Measurements from ENCODE around the gene EAF1. TPM values are rescaled to one million over a fixed set of nuclear protein-coding genes. Genes with fewer than 3 reads are reported as not detected.
"Not testable (repeated sequence)": the region's sequence is repeated elsewhere in the genome, so short reads cannot be mapped to it uniquely, and the experiment has no call there.

EAF1 gene
- polyA plus RNA-seq, 1 donor from 2014 or later: 5.4 TPM

DNA sequence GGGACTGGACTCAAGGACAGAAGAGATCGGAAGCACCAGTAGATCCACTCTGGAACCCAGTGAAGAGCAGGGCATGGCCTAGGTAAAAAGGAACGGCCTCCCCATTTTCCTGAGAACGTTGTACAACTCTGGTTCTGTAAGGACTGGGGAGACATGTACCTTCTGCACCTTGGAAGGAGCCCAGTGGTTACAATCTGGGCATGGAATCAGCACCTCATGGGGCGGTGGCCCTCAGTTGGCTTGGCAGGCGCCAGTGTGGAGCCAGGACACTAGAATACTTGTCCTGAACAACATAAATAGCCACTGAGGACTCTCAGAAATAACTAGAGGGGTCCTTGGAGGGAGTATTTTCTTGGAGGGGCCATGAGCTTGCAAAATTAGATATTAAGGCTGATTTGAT, 25.6 kb downstream of the EAF1 start:
- H3K9me3 Mint-ChIP-seq: peaks cover 0 to under 1% (median 0%) of the 10 kb centered on the region in 3 donors
- no peaks in the 10 kb centered on the region for H3K27me3 Mint-ChIP-seq
- no peak overlapping the region for H3K27ac Mint-ChIP-seq

DNA sequence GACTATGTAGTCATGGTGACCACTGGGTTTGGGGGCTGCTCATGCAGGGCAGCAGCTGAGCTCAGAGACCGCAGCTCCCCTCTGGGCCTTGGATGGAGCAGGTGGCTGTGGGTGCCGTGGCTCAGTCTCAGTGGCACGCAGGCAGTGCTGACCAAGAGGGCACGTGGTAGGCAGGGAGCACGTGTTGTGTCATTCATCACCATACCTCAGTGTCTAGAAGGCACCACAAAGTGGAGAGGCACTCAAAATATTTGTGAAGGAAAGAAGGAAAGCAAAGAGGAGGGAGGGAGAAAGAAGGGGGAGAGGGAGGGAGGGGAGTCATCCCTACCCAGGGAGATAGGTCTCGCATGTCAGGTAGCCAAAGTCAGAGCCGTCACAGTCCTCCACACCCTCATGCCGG, 26.1 kb downstream of the EAF1 start:
- H3K27me3 Mint-ChIP-seq: no peaks in the 10 kb centered on the region
- H3K4me1 Mint-ChIP-seq: no peaks in the 10 kb centered on the region
- peaks cover 0 to 5% (median 4%) of the 10 kb centered on the region in 3 donors for H3K9me3 Mint-ChIP-seq
- no peak overlapping the region for H3K4me3 Mint-ChIP-seq
- peaks cover 5% of the 10 kb centered on the region for H3K36me3 Mint-ChIP-seq
- H3K27ac Mint-ChIP-seq: no peak overlapping the region

More for the DNA sequence above, 25.6 kb downstream of the EAF1 start:
- Mint-ChIP-seq H3K4me1 (no peaks in the 10 kb centered on the region), H3K4me3 (no peak overlapping the region), H3K36me3 (peaks cover 3% of the 10 kb centered on the region)

DNA sequence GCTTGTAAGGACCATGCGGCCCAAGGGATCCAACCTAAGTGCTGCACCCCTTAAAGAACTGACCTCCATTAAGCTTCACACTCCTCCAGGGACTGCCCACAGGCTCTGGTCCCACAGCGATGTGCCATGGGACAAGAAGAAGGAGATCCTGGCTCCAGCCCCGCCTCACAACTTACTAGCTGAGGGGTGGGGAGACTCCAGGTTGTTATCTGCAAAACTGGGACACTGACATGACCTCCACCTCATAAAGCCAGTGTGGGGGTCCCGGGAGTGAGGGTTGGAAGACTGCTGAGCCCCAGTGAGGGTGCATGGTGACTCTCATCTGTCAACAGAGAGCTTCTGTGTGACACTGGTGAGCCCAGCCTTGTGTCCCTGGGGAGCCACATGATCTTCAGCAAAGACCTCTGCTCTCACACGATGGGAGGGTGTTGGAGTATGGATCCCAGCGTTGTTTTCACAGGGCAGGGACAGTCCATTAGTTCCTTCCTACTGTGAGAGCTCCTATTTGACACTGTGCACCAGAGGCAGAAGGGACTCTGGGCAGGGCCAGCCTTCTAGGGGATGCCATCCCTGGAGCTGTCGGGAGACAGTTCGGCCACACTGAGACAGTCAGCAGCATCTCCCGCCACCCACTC, 26.7 kb downstream of the EAF1 start:
- peaks cover 0 to 5% (median 4%) of the 10 kb centered on the region in 3 donors for H3K9me3 Mint-ChIP-seq
- no peaks in the 10 kb centered on the region for H3K27me3 Mint-ChIP-seq
- no peaks in the 10 kb centered on the region for H3K4me1 Mint-ChIP-seq
- H3K4me3 Mint-ChIP-seq: no peak overlapping the region
- H3K27ac Mint-ChIP-seq: no peak overlapping the region
- peaks cover 5% of the 10 kb centered on the region for H3K36me3 Mint-ChIP-seq

DNA sequence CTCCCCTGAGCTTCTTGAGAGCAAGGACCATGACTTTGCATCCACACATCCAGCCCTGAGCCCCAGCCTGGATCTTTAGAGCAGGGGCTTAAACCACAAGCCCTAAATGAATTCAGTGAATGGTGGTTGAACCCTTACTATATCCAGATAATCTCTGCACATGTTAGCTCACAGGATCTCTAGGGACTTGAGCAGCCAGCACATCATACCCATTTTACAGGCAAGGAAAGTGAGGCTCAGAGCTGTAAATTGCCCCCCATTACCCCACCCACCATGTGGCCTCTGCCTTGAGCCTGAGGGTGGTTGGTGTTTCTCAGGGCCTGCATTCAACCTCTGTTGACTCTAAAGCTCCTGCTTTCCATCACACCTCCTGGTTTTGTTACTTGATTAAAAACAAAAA, 27.6 kb downstream of the EAF1 start:
- Mint-ChIP-seq H3K9me3 (peaks cover 0 to 5% (median 4%) of the 10 kb centered on the region in 3 donors), H3K4me3 (no peak overlapping the region), H3K36me3 (peaks cover 5% of the 10 kb centered on the region), H3K27me3 (no peaks in the 10 kb centered on the region), H3K4me1 (peaks cover 0 to 2% (median 0%) of the 10 kb centered on the region in 3 donors), H3K27ac (no peak overlapping the region)

DNA sequence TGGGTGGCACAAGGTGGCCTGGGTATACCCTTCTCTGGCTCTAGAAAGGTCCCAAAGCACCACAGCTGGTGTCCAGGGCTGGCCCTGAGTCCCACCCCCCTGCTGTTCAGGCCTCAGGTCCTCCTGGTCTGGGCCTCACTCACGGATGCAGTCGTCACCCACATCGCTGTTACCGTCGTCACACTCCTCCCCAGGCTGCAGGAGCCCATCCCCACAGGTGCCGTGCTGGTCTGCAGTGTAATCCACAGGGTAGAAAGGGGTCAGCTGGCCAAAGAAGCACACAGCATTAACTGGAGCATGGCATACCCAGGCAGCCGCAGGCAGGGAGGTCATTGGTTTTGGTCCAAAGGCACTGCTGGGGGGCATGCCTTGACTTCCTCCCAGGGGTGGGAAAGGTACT, 28.4 kb downstream of the EAF1 start:
- Mint-ChIP-seq H3K9me3 (peaks cover 0 to 5% (median 4%) of the 10 kb centered on the region in 3 donors), H3K27me3 (no peaks in the 10 kb centered on the region), H3K36me3 (peaks cover 5% of the 10 kb centered on the region), H3K27ac (no peak overlapping the region), H3K4me1 (peaks cover 0 to 3% (median 3%) of the 10 kb centered on the region in 3 donors), H3K4me3 (no peak overlapping the region)

DNA sequence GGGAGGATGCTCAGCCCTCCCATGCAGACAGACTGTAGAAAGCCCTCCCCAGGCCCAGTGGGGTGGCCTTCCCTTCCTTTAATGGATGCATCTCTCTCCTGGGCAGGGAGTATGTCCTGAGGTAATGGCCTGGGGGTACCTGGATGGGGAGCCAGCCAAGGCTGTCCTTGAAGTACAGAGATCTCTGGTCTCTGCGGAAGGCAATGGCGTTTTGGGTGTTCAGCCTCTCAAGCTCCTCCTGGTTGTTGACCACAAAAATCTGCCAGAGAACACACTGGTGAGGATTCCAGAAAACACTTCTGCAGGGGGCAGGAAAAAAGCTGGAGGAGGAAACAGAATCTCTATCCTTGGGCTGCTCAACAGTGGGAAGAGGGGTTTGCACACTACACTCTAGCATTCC, 28.9 kb downstream of the EAF1 start:
- H3K4me1 Mint-ChIP-seq: peaks cover 0 to 4% (median 4%) of the 10 kb centered on the region in 3 donors

DNA sequence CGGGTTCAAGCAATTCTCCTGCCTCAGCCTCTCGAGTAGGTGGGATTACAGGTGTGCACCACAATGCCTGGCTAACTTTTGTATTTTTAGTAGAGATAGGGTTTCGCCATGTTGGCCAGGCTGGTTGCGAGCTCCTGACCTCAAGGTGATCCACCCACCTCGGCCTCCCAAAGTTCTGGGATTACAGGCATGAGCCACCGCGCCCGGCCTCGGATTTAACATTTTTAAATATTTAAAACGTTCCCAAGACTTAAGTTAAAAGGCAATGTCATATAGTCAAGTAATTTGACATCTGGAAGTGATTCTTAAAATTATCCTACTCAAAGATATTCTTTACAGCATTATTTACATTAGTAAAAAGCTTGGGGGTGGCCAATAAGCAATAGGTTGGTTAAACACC, 29.5 kb downstream of the EAF1 start:
- not testable (repeated sequence) for H3K27ac Mint-ChIP-seq, H3K27me3 Mint-ChIP-seq, H3K9me3 Mint-ChIP-seq

More for the DNA sequence above, 28.9 kb downstream of the EAF1 start:
- Mint-ChIP-seq H3K9me3 (peaks cover 0 to 5% (median 4%) of the 10 kb centered on the region in 3 donors), H3K27ac (no peak overlapping the region), H3K4me3 (no peak overlapping the region), H3K27me3 (no peaks in the 10 kb centered on the region), H3K36me3 (peaks cover 3% of the 10 kb centered on the region)

DNA sequence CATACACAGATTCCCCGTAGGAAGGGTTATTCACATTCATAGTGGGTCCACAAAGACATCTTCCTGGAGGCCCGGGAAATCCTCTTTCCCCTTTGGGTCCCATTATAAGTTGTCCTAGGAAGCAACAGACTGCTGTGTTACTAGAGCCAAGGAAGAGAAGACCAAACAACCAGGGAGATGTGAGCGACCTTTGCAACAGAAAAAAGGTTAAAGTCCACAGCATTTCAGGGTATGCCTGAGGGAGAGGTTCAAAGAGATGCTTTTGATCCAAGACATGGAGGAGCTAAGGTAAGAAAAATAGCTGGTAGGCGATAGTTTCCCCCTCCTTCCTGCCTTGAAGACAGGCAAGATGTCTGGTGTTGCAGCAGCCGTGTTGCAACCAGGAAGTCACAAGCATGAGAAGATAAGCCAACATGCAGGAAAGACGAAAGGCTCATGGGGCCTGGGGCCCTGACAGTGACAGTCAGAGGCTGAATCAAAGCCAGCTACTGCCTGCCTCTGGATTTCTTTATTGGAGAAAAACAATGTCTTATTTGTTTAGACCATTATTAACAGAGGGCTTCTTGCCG, 30.9 kb downstream of the EAF1 start:
- Mint-ChIP-seq H3K27me3 (no peaks in the 10 kb centered on the region), H3K4me3 (no peak overlapping the region), H3K9me3 (peaks cover 0 to 5% (median 4%) of the 10 kb centered on the region in 3 donors), H3K4me1 (peaks cover 0 to 4% (median 4%) of the 10 kb centered on the region in 3 donors), H3K27ac (no peak overlapping the region), H3K36me3 (peaks cover 3% of the 10 kb centered on the region)

More for the DNA sequence above, 29.5 kb downstream of the EAF1 start:
- not testable (repeated sequence) for H3K4me3 Mint-ChIP-seq, H3K36me3 Mint-ChIP-seq, H3K4me1 Mint-ChIP-seq

DNA sequence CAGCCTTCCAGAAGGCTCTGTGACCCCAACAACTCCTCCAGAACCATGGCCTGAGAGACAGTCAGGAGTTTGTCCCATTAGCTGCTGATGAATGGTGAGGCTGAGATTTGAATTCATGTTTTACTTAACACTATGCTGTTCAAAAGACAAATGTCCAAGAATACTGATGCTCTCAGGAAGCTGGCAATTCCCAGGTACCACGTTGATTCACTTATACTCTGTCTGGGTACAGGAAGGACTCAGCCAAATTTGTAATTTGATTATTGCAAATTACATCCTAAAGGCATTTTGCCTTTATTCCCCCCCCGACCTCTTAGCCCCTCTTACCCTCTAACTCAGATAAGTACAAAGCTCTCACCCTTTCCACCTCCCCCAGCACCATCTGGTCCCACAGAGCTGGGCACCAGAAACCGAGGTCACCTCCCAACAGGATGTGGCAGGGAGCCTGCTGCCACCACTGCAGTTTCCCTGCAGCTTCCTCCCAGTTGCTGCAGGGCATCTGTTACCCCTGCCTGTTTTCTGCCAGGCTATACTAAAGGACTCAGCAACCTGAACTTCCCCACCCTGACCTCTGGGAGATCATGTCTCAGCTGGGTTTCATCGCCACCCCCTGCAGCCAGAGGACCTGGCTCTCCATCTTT, 33.6 kb downstream of the EAF1 start:
- H3K4me1 Mint-ChIP-seq: peaks cover 0 to 4% (median 4%) of the 10 kb centered on the region in 3 donors
- peaks cover 3% of the 10 kb centered on the region for H3K36me3 Mint-ChIP-seq
- H3K4me3 Mint-ChIP-seq: peak overlapping the region in 1 of 4 donors; percentile 36
- H3K27ac Mint-ChIP-seq: no peak overlapping the region
- no peaks in the 10 kb centered on the region for H3K27me3 Mint-ChIP-seq
- H3K9me3 Mint-ChIP-seq: peaks cover 0 to 5% (median 4%) of the 10 kb centered on the region in 3 donors

DNA sequence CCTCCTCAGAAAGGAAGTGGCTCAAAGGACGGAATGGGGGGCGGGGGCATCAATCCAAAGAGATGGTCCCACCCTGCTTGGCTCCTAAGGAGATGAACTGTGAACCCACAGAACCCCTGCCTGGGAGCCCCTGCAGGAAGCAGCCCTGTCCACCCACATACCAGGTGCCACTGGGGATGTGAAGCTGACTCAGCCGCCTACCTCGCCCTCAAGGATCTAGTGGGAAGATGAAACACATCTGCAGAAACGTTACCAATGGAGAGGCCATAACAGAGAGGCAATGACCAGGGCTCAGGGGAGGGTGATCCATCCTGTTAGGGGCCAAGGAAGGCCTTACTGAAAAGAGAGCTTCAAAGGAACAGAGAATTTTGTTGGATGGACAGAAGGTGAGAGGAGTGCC, 35.1 kb downstream of the EAF1 start:
- Mint-ChIP-seq H3K9me3 (peaks cover 0 to 5% (median 4%) of the 10 kb centered on the region in 3 donors), H3K4me1 (peaks cover 0 to 4% (median 4%) of the 10 kb centered on the region in 3 donors), H3K36me3 (peaks cover 3% of the 10 kb centered on the region), H3K27me3 (no peaks in the 10 kb centered on the region), H3K27ac (peak overlapping the region in 1 of 3 donors; percentile 86), H3K4me3 (no peak overlapping the region)

DNA sequence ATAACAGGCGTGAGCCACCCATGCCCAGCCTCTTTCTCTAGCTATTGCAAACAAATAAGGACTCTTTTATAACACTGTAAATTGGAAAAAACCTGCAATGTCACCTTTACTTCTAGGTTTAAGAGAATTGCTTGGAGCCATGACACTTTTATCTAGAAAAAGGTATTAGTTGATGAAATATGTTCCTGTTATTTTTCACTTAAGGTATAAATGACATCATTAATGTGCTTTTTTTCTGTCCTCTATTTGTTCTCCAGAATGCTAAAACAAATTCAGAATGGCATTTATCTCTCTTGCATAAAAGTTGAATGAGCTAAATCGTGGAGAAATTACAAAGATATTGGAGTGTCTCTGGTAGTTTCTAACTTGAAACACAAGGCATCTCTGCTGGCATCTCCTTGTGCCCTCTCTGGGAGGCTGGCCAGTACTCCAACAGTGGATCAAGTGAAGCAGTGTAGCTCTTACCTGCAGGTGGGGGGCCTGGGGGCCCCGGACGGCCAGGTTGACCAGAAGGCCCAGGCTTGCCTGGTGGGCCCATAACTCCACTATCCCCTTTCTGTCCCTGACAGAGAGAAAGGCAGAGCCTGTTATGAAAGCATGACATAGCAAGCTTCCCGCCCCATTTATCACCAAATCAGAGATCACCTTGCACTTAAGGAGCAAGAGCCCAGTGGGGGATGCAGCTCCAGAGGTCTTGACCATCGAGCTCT, 38.6 kb downstream of the EAF1 start:
- Mint-ChIP-seq H3K4me3 (no peak overlapping the region), H3K27ac (no peak overlapping the region), H3K4me1 (peaks cover 0 to 1% (median 0%) of the 10 kb centered on the region in 3 donors), H3K27me3 (no peaks in the 10 kb centered on the region), H3K9me3 (peaks cover 0 to 2% (median 0%) of the 10 kb centered on the region in 3 donors), H3K36me3 (no peaks in the 10 kb centered on the region)

DNA sequence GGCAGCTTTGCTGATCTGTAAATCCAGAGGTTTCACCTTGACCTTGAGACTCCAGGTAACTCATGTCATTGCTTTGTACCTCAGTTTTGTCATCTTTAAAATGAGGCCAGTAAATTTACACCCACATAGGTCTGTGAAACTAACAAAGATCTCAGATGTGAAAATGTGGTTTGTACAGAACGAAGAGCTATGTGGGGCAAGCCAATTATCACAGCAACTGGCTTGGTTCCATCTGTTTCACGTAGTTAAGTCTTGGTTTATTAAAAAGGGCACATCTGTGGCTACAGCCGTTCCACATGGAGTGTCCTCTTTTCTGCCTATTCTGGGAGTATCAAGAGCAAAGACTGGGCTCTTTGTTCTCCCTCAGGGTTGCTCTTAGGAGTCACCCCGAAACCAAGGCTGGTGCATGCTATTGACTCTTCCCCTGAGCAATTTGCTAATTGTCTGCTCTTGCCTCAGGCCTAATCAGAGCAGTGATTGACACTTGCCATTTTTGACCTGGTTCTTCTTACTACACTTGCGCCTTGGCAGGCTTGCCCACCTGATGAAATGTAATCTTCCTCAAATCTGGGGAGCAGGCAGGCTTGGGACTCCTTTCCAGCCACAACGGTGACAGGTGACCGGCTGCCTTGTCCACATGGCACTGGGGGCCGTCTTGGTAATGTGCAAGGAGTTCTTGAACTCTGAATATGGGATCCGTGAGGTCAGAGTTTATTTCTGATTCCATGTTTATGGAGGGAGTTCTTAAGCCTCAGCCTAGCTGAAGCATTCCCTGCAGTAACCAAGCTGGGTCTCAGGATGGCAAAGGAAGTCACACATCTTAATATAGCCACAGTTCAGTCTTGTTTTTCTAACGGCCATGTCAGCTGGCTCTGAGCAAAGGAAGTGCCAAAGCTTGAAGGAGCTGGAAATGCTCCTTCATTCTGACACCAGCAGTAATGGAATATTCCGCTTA, 40.1 kb downstream of the EAF1 start:
- Mint-ChIP-seq H3K9me3 (peaks cover 0 to 2% (median 0%) of the 10 kb centered on the region in 3 donors), H3K36me3 (no peaks in the 10 kb centered on the region), H3K4me1 (no peaks in the 10 kb centered on the region), H3K27ac (no peak overlapping the region), H3K4me3 (no peak overlapping the region), H3K27me3 (no peaks in the 10 kb centered on the region)

DNA sequence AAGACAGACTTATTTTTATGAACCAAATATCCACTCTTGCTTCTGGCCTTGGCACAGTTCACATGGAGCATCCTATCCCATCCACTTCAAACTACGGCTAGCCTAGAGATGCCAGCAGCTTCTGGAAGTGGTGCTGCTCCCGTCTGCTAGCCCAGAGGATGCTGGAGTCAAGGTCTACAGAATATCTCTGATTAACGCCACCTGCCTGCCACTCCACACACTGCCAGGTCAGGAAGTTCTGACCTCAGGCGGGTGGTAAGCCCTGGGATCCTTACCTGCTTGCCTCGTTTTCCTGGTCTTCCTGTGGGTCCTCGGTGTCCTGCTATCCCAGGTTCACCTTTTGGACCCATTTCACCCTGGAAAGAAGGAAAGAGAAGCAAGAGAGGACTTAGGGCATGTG, 42.9 kb downstream of the EAF1 start:
- Mint-ChIP-seq H3K27ac (peak overlapping the region in 1 of 3 donors; percentile 31), H3K9me3 (peaks cover 0 to 2% (median 0%) of the 10 kb centered on the region in 3 donors), H3K27me3 (no peaks in the 10 kb centered on the region), H3K36me3 (peaks cover 3% of the 10 kb centered on the region), H3K4me1 (no peaks in the 10 kb centered on the region), H3K4me3 (no peak overlapping the region)

DNA sequence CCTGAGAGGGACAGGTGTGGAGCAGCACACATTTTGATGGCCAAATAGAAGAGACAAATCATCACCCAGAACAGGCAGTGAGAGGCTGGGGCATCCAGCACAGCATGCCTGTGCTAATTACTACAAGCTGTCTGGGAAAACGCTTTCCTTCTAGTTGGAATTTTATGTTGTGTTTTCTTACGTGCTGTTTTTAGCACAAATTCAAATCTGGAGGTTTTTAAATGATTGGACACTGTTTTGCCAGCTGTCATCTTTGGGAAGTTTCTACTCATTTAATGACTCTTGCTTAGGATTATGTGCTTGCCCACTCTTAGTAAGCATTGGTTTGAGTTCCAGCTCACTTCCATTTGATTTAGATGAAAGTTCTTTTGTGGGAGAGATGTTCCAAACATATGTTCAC, 43.5 kb downstream of the EAF1 start:
- H3K27me3 Mint-ChIP-seq: no peaks in the 10 kb centered on the region
- H3K27ac Mint-ChIP-seq: no peak overlapping the region
- H3K36me3 Mint-ChIP-seq: peaks cover 3% of the 10 kb centered on the region
- H3K4me1 Mint-ChIP-seq: no peaks in the 10 kb centered on the region
- peaks cover 0 to 2% (median 0%) of the 10 kb centered on the region in 3 donors for H3K9me3 Mint-ChIP-seq
- no peak overlapping the region for H3K4me3 Mint-ChIP-seq

All from IgD-negative memory B cell (primary cell).